T-helper 1 cell treated with Interleukin-12 subunit alpha and Interleukin-12 subunit beta and Interleukin-4 antibody, amounts not matched to agents 30 μg/mL and 1 μg/mL, for 36 hours (primary cell): ENCODE results near the gene LRRN2.

ENCODE experiments used
- H3K27ac Mint-ChIP-seq: one replicate; pipeline ENCODE4 v1.8.0; 2021; ENCODE audit warnings: mild to moderate bottlenecking, mixed read lengths
- H3K27me3 Mint-ChIP-seq: one replicate; pipeline ENCODE4 v1.8.0; 2021; ENCODE audit warnings: low read depth, mixed read lengths
- H3K36me3 Mint-ChIP-seq: one replicate; pipeline ENCODE4 v1.8.0; 2021; ENCODE audit warnings: low read depth, mixed read lengths
- H3K4me1 Mint-ChIP-seq: one replicate; pipeline ENCODE4 v1.8.0; 2021; ENCODE audit warnings: low read depth, mixed read lengths
- H3K4me3 Mint-ChIP-seq: one replicate; pipeline ENCODE4 v1.8.0; 2021; ENCODE audit warnings: mild to moderate bottlenecking, moderate library complexity, mixed read lengths
- H3K9me3 Mint-ChIP-seq: one replicate; pipeline ENCODE4 v1.8.0; 2021; ENCODE audit warnings: mixed read lengths

LRRN2 gene

DNA sequence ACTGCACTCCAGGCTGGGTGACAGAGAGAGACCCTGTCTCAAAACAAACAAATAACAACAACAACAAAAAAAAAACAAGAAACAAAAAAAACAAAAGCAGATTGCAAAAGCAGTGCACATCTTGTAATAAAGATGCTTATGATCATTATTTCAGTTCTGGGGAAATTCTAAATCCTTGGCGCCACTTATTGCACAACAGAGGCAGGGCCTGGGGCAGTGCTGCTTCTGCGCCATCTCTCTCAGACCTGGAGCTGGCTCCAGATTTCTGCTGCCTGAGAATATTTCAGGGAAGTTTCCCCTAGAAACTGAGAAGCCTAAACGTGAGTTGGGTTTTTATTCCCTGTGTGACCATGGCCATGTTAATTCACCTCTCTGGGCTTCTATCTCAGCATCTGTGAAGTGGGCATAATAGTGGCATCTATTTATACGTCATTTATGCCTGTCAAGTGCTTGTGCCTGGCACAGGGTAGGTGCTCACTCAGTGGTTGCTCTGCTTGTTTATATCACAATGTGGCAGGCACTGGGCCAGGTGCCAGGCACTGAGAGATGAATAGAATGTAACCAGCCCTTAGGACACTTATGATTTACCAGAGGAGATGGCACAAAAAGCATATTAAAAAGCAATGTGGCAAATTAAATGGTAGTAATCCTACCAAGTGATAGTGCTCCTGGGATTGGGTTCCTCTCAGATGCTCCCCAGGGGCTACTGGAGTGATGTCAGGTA lies 101.5 kb downstream of the LRRN2 start:
- peaks cover 20% of the 10 kb centered on the region for H3K4me1 Mint-ChIP-seq
- H3K27me3 Mint-ChIP-seq = no peaks in the 10 kb centered on the region
- no peaks in the 10 kb centered on the region for H3K9me3 Mint-ChIP-seq
- peaks cover 11% of the 10 kb centered on the region for H3K36me3 Mint-ChIP-seq
- H3K27ac Mint-ChIP-seq = no peak overlapping the region
- H3K4me3 Mint-ChIP-seq = no peak overlapping the region

DNA sequence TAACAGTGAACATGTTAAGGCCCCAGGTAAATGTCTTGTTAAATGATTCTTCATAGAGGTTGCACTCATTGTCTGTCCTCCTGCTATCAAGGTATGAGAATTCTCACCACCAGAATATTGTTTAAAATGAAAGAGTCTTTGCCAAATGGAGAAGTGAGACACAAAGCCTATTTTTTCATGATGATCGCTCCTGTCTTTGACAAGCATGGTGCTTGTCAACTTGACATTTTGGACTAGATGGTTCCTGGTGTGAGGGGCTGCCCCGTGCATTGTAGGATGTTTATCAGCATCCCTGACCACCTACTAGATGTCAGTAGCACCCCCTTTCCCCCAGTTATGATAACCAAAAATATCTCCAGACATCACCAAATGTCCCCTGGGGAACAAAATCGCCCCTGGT lies 103.8 kb downstream of the LRRN2 start:
- peaks cover 6% of the 10 kb centered on the region for H3K36me3 Mint-ChIP-seq
- H3K9me3 Mint-ChIP-seq = no peaks in the 10 kb centered on the region
- no peak overlapping the region for H3K27ac Mint-ChIP-seq
- H3K4me1 Mint-ChIP-seq = peaks cover 32% of the 10 kb centered on the region
- H3K4me3 Mint-ChIP-seq = no peak overlapping the region
- no peaks in the 10 kb centered on the region for H3K27me3 Mint-ChIP-seq

DNA sequence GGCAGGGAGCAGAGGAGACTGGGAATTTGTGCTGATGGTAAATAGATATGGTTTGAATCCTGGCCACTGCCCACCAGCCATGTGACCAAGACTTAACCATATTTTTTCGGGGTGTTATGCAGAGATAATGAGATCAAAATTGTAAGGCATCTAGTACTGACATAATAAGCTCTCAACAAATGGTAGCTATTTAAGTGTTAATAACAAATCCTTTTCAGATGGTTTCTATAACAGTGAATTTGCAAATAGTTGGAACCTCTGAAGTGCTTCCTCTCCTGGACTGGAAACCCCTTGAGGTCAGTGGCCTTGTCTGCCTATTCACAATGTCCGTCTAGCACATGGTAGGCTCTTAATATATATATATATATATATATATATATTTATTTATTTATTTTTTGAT lies 104.7 kb downstream of the LRRN2 start:
- Mint-ChIP-seq H3K27me3 (no peaks in the 10 kb centered on the region), H3K9me3 (no peaks in the 10 kb centered on the region), H3K27ac (no peak overlapping the region), H3K36me3 (peaks cover 6% of the 10 kb centered on the region), H3K4me3 (peak overlapping the region; percentile 86), H3K4me1 (peaks cover 34% of the 10 kb centered on the region)

DNA sequence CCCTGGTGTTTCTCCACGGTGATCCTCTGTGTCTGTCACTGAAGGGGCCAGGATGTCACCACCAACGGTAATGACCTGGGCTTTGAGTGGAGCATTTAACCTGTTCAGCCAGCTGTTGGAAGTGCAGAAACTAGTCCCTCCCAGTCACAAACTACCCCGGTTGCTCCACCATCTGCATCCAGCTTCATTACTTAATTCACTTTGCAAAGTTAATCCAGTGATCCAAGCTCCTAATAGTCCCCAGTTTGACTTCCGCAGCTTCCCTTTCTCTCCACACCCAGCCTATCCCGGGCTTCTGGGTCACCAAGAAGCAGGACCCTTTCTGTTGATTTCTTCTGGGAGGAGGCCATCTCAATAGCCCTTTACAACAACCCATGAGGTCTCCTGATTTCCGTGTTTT lies 105.9 kb downstream of the LRRN2 start:
- Mint-ChIP-seq H3K27me3 (no peaks in the 10 kb centered on the region), H3K36me3 (peaks cover 6% of the 10 kb centered on the region), H3K4me1 (peaks cover 32% of the 10 kb centered on the region), H3K4me3 (peak overlapping the region; percentile 86), H3K9me3 (no peaks in the 10 kb centered on the region), H3K27ac (peak overlapping the region; percentile 97)

DNA sequence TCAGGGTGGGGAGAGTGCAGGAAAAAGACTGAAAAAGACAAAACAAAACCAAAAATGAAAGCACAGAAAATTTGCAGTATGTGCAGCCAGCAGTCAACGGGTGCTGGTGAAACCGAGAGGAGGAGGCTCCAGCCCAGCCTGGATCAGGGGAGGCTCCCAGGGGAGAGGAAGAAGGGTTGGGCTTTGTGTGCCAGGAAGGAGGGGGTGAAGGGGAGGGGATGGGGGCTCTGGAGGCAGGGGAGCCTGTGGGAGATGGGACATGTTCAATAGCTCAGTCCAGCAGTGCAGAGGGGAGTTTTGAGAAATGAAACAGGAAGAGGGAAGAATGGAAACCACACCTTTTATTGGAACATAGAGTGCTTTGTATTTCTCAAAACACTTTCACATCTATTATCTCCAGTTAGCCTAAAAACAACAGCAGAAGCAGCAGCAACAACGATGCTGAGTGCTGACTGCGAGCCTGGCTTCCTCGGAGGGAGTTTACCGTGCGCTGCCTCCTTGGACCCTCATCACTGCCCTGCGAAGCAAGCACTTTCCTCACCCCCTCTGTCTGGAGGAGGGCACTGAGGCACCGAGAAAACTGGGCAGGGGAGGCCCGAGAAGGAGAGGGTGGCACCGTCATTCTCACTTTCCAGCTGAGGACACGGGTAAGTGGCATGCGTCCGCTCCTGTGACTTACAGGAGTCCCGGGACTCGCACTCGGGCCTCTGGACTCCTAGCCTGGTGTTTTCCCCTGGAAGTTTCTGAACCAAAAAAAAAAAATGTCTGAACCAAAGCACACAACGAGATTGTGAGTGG lies 106.5 kb downstream of the LRRN2 start:
- H3K36me3 Mint-ChIP-seq = peaks cover 6% of the 10 kb centered on the region
- peaks cover 30% of the 10 kb centered on the region for H3K4me1 Mint-ChIP-seq
- H3K4me3 Mint-ChIP-seq = peak overlapping the region; percentile 86
- H3K27ac Mint-ChIP-seq = peak overlapping the region; percentile 97
- no peaks in the 10 kb centered on the region for H3K27me3 Mint-ChIP-seq
- no peaks in the 10 kb centered on the region for H3K9me3 Mint-ChIP-seq

DNA sequence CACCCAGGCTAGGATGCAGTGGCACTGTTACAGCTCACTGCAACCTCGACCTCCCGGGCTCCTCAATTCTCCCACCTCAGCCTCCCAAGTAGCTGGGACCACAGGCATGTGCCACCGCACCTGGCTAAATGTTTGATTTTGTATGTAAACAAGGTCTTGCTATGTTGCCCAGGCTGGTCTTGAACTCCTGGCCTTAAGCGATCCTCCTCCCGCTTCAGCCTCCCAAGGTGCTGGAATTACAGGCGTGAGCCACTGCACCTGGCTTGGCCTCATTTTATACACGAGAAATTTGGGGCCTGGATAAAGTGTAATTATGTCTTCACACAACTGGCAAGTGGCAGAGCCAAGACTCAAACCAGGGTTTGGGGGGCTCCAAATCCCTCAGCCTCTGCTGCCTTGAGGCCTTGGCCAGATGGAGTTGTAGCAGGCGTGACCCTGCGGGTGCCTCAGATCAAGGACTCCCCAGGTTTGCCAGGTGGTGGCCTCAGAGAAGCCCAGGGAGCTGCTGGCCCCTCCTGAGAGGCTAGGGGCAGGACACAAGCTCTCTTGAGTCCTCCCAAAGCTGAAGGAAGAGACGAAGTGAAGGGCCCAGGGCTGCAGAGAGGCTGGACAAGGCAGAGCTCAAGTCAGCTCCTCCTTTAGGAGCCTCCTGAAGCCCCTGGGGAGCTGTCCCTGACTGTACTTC lies 107.6 kb downstream of the LRRN2 start:
- Mint-ChIP-seq H3K9me3 (no peaks in the 10 kb centered on the region), H3K27me3 (no peaks in the 10 kb centered on the region), H3K36me3 (peaks cover 8% of the 10 kb centered on the region), H3K4me1 (peaks cover 30% of the 10 kb centered on the region), H3K27ac (peak overlapping the region; percentile 97), H3K4me3 (peak overlapping the region; percentile 86)

DNA sequence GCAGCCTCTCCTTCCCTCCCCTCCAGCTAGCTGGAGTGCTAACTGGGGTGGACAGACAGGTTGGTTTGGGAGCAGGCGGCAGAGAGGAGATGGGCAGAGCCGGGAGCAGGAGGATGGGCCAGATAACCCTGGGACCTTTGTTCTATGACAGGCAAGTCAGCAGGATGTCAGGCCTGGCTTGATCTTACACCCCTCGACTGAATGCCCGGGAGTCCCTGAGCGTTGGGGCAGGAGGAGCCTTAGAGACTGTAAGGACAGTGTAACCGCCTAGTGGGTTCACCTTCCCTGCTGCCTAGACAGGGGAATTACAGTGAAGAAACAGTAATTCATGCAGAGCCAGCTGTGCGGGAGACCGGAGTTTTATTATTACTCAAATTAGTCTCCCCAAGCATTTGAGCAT lies 109.1 kb downstream of the LRRN2 start:
- H3K4me3 Mint-ChIP-seq = no peak overlapping the region
- H3K9me3 Mint-ChIP-seq = no peaks in the 10 kb centered on the region
- H3K27me3 Mint-ChIP-seq = no peaks in the 10 kb centered on the region
- H3K4me1 Mint-ChIP-seq = peaks cover 26% of the 10 kb centered on the region
- H3K36me3 Mint-ChIP-seq = peaks cover 8% of the 10 kb centered on the region
- H3K27ac Mint-ChIP-seq = peak overlapping the region; percentile 46

DNA sequence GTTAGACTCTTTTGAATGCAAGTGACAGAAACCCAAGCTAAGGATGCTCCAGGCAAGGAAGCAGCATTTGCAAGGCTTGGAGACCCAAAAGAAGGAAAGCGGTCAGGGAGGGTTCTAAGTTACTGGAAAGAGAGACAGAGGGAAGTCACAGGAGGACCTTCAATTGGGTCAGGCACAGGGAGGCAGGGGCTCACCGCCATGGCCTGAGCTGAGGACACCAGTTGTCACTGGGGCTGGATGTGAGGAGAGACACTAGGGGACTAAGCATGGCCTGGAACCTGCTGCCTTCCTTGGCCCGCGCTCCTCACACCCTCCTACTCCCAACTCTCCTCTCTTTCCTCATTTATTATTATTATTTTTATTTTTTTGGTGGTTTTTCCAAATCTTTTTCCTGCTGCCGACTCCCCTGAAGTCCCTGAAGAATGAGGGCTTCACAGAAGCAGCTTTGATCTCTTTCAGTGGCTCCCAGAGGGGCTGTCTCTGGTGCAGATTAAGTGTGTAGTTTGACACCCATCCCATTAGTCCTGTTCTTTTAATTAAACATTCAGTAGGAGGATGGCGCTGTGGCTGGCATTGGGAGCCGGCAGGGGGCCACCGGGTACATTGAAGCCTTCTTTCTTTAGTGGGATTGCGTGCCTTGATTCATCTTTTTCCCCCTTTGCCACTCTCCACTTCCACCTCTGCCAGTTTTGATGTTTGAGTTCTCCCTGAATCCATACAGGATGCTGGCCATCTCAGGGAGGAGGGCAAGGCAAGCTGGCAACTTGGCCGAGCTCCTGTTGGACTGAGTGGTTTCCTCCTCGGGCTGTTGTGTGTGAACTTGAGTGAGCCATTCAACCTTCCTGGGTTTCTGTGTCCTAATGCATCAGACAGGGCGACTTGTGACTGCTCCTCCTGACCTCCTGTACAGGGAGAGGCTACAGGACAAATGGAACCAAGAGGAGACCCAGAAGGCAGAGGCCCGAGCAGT lies 110.0 kb downstream of the LRRN2 start:
- Mint-ChIP-seq H3K27ac (peak overlapping the region; percentile 46), H3K4me1 (peaks cover 25% of the 10 kb centered on the region), H3K9me3 (no peaks in the 10 kb centered on the region), H3K36me3 (peaks cover 12% of the 10 kb centered on the region), H3K27me3 (no peaks in the 10 kb centered on the region), H3K4me3 (no peak overlapping the region)

DNA sequence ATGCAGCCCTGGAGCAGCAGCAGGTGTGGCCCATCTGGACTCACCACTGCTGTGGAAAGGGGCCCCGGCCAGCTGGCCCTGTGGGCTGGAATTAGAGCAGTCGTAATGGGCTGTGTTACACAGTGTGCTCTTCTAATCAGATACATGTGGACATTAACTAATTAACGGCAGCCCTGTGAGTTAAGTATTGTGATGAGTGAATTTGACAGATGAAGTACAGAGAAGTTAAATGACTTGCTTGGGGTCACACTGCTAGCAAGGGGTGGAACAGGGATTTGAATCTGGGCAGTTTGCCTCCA lies 110.7 kb downstream of the LRRN2 start:
- Mint-ChIP-seq H3K4me1 (peaks cover 18% of the 10 kb centered on the region), H3K27ac (no peak overlapping the region), H3K36me3 (peaks cover 10% of the 10 kb centered on the region), H3K4me3 (no peak overlapping the region), H3K27me3 (no peaks in the 10 kb centered on the region), H3K9me3 (no peaks in the 10 kb centered on the region)

DNA sequence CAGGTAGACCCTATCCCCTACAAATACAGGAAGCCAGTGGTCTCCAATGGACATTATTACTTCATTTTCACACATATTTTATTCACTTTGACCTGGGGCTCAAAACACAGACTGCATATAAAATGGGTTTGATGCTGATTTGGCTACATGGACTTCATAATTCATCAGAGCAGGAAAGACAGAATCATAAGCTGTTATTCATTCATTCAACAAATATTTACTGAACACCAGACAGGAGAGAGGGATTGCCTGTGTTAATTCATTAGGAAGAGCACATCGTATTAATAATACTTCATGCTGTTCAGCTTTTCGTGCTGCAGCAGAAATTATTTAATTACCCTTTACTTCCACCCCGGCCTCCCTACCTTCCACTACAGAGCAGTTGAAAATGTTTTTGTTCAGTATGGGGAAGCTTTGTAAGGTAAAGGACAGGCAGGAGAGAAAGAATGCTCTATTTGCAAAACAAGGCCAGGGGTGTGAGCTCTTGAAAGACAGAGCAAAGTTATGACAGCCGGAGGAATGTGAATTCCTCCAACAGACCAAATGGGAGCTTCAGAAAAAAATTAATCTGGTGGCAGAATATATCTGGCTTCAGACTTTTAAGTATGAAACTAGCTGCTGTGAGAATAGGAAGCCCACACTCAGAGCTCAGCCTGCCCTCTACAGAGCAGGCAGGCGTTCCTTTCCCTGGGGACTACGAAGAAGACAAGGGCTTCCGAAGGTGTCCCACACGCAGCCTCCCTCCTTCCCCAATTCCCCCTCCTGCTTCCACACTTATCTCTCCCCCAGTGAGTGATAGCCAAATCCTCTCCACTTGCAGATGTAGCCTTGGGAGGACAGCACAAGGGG lies 111.3 kb downstream of the LRRN2 start:
- Mint-ChIP-seq H3K9me3 (no peaks in the 10 kb centered on the region), H3K27ac (no peak overlapping the region), H3K36me3 (peaks cover 10% of the 10 kb centered on the region), H3K4me1 (peaks cover 14% of the 10 kb centered on the region), H3K4me3 (no peak overlapping the region), H3K27me3 (no peaks in the 10 kb centered on the region)

DNA sequence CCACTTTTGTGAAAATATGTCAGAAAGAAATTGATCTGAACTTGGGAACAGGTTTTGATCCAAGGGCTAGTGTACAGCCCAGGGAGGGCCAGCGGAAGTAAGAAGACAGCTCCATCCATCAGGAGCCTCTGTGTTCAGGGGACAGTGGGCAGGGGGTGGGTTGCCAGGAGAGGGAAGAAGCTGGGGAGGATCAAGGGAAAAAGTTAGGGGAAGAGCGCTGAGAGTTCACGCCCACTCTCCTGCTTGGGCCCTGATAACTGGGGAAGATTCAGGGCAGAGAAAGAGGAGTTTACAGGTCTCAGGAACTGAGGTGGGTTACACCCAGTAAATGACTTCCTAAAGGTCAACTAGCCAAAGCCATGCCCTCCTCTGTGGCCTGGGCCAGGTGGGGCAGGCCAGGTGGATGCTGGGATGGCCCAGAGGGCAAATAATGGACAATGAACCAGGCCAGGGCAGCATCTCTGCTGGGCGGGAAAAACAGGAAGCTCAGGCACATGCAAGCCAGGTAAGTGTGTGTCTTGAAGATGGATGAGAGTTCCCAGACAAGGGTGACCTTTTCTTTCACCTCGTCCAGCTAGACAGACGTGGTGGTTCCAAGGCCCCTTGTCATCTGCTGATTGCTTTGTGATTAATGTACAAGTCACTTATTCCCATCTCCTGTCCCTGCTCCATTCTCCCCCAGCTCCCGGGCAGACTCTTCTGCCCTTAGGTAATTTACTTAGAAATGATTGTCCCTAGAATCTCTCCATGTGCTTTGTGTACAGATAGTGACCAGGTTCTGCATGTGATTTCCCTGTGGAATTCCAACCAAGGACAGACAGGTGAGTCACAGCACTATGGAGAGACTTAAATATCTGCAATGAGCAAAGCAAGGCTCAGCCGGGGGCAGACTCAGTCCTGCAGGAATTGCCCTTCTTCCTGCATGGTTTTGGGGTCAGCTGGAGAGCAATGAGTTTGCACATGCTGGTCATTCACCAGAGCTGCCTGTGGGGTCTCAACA lies 112.3 kb downstream of the LRRN2 start:
- H3K4me3 Mint-ChIP-seq = no peak overlapping the region
- no peaks in the 10 kb centered on the region for H3K9me3 Mint-ChIP-seq
- no peaks in the 10 kb centered on the region for H3K27me3 Mint-ChIP-seq
- H3K4me1 Mint-ChIP-seq = peaks cover 6% of the 10 kb centered on the region
- H3K36me3 Mint-ChIP-seq = peaks cover 13% of the 10 kb centered on the region
- no peak overlapping the region for H3K27ac Mint-ChIP-seq

DNA sequence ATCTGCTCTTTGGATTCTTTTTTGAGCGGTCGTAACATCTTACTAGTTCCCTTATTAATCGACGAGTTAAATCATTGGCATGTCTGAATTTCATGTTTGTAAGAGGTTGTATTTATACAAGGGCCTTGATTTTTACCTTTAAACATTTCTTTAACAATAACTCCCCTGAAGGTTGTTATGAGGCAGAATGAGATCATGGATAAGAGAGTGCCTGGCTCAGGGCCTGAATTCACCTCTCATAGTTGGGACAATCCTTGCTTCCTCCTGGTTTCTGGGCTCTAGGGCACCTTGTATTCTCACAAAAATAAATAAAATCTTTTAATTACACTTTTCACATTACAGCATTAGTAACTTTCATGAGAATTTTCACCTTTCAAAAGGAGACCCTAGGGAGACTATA lies 113.9 kb downstream of the LRRN2 start:
- H3K4me3 Mint-ChIP-seq = no peak overlapping the region

More for the DNA sequence above, 113.9 kb downstream of the LRRN2 start:
- H3K4me1 Mint-ChIP-seq = peaks cover 8% of the 10 kb centered on the region
- H3K27ac Mint-ChIP-seq = no peak overlapping the region
- no peaks in the 10 kb centered on the region for H3K27me3 Mint-ChIP-seq
- H3K36me3 Mint-ChIP-seq = peaks cover 19% of the 10 kb centered on the region
- H3K9me3 Mint-ChIP-seq = no peaks in the 10 kb centered on the region
